HG03565 (cell line): ENCODE measurements around the gene ZNF362.

Source experiments
- ATAC-seq: cut with Tn5 transposase; IDR thresholded peaks from one replicate; pipeline ENCODE4 v1.9.1; 2021; ENCODE audit warnings: mild to moderate bottlenecking, moderate library complexity; ENCODE audit not compliant: unreplicated experiment

ZNF362 gene

DNA sequence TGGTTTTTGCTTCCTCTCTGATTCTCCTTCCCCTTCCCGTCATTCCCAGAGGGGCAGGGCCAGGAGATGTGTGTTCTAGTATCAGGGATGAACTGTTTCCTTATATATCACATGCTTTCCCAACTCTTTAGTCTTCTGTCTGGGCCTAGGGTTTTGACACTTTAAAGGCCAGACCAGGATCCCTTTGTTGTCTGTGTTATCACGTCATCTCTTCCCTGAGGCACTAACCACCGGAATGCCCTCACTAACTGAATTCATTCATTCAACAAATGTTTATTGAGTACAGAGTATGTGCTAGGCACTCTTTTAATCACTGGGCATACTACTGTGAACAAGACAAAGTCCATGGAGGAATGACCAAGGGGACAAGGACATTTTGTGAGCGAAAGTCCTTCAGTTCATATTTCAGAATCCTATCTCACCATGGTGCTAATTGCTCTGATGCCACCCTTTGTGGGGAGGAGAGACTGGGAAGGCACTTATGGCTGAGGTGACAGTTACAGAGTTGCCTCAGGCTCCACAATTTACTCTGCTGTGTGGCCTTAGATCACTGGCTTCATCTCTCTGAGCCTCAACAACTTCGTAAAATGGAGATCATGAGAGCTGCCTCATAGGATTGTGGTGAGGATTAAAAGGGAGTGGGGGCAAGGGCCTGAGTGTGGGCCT is 12.0 kb upstream of the ZNF362 start:
- no peak for ATAC-seq

DNA sequence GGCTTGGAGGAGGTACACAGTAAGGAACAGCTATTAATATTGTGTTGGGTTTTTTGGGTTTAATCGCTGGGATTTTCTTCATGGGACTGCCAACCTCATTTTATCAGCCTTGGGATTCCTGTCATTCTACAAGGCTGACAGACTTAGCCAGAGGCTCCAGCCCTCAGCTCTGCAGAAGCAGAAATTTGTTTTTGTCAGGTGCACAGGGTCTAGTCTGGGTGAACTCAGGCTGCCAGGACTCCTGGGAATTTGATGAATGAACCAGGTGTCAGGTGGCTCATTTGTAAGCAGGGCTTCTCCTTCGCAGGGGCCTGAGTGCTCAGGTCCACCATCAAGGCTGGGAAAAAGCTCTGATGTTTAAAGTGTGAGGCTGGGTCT is 11.5 kb upstream of the ZNF362 start:
- no peak for ATAC-seq

DNA sequence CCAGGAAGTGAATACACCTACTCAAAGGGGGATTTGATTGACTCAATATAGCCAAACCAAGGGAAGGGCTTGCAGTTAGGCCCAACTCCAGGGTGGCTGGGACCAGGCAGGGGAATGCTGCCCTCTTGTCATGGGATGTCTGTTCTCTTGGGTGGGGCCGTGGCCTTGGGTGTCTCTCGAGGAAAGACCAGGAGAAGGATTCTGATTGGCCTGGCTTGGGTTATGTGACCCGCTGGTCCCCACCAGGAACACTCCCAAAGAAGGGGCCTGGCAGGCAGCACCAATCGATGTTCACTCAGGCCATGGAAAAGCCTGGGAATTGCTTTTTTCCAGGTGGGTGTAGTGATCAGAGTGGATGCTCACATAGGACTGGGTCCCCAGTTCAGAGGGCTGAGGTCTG is 10.1 kb upstream of the ZNF362 start:
- no peak for ATAC-seq

DNA sequence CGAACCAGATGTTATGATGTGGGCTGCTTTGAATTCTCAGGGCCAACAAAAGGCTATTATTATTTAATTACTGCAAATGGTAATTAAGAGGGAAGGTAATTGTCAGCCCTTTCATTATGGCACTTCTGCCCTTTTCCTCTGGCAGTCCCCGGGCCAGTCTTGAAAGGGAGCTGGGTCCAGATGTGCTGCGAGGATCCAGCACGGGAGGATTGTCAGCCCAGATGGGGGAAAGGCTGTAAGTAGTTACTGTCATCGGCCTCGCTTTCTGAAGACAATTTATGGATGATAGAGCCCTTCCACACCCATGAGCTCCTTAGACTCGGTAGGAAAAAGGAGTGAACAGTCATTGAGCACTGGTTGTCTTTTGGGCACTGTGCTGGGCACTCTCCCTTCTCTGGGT is 8.7 kb upstream of the ZNF362 start:
- ATAC-seq, result no peak

DNA sequence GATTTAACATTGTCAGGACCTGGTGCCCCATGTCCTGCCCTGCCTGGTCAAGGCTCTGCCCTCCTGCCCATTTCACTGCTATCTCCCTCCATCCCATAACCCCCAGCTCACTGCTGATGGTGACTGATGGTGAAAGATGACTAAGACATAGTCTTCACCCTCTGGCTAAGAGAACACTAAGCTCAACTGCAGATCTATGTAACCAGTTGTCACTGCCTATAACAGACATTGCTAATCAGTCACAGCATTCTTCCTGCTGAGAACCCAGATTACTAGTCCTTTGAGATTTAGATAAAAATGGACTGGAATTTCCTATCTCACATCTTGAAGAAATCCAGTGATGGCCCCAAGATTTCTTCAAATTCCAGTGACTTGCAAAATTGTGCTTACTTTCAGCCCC is 8.0 kb upstream of the ZNF362 start:
- no peak for ATAC-seq

DNA sequence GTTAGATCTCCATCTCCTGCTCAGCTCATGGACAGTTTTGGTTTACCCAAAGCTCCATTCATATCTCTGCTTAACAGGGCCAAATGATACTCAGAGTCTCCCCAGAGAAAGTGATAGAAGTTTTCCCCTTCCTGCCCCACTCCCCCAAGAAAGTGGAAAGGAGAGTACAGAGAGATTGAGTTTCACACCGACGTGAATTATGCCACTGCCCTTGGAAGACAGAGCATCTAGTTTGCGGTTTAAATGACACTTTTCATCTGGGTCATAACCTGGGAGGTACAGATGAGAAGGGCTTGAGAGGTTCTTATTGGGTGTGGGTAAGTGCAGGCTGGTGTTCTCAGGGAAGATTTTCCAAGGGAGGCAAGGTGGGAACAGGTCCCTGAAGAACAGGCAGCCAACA is 6.9 kb upstream of the ZNF362 start:
- no peak for ATAC-seq

DNA sequence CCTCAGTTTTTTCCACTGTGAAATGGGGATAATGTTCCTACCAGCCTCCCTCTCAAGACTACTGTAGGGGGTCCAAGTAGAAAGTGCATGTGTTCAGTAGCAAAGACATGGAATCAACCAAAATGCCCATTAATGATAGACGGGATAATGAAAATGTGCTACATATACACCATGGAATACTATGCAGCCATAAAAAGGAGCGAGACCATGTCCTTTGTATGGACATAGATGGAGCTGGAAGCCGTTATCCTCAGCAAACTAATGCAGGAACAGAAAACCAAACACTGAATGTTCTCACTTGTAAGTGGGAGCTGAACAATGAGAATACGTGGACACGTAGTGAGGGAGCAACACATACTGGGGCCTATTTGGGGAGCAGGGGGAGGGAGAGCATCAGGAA is 6.1 kb upstream of the ZNF362 start:
- no peak for ATAC-seq

DNA sequence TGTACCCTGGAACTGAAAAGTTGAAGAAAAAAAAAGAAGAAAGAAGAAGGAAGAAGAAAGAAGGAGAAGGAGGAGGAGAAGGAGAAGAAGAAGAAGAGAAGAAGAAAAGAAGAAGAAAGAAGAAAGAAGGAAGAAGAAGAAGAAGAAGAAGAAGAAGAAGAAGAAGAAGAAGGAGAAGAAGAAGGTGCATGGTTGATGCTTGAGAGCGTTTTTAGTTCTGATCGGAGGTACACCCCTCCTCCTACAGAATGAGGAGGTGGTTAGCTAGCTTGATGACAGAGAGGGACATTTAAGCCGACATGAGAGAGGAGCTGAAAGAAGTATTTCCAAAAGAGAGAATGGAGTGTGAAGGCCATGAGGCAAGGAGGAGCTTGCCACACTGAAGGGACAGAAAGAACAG is 5.6 kb upstream of the ZNF362 start:
- ATAC-seq, result no peak

DNA sequence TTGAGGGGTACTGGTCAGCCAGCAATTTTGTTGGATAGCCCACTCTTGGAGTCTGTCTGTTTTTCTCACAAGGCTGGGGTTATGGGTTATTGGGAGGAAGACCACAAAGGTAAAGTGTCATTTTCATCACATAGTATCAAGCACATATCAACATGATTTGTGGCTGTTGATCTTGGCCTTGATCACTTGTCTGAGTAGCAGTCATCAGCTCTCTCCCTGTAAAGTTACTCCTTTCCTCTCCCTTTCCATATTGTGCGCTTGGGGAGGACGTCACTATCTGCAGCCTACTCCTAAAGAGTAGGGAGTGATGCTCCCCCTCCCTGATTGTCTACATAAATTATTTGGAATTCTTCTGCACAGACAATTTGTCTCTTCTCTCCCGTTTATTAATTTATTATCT is 1.8 kb upstream of the ZNF362 start:
- ATAC-seq, result no peak

DNA sequence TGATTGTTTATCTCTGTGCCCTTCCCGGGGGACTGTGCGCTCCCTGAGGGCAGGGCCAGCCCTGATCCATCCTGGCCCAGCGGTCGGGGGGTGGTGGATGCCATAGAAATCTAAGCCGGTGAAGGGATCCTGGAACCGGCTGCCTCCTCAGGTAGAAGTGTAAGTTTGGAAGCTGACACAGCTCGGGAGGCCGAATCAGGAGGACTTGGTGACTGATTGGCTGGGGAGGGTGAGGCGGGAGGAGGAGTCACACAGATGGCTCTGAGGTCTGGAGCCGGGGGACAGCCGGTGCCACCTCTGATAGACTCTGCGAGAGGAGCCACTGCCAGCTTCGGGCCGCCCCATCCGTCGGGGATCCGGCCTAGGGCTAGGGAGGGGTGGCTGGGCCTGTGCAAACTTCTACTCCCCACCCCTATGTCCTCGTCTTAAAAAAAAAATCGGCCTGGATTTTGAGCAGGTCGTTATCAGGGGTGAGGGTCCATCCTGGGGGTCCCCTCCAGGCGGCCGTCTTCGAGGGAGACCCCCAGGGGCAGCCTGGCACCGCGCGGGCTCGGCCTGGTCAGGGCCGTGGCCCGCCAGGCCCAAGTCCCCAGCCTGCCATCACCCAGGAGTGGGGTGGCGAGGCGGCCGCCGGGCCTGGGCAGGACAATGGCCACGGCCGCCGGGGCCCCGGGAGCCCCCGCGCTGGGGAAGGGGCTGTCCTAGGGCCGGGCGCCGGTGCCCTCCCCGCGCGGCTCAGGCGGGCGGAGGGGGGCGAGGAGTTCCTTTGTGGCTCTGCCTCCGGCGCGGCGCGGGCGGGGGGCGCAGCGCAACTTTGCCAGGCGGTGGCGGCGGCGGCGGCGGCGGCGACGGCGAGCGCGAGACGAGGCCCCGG is 708 bp upstream of the ZNF362 start:
- ATAC-seq, result peak; percentile 15

DNA sequence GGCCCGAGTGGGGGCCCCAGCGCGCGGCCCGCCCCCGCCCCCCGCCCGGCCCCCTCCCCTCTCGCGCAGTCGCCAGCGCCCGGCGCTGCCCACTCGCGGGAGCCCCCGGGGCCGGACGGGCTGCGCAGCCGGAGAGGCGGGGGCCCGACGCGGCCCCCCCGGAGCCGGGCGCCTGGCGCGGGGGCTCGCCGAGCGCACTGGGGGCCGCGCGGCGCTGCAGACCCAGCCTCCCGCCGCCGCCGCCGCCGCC is 146 bp upstream of the ZNF362 start:
- peak; percentile 8 for ATAC-seq

DNA sequence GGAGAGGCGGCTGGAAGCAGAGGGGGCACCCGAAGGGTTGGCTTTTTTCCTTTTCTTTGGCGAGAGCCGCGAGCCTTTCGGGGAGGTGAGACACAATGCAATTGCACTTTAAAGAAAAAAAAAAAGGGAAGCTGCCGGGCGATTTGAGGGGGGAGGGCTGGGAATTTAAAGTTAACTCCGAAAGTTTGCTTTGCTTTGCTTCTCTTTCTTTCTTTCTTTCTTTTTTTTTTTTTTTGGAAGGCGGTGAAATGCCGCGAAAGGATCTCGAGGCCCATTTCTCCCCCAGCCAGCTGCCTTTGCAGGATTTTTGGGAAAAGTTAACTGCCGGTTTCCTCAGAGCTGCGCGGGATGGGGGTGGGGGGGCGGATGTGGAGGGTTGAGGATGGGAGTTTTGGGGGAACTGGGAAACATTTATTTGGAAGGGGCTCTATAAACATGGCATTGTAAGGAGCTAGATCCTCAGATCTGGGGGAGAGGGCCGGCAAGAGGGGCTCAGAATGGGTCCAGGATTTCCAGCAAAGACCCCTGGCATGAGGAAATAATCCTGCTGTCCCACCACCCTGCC is 997 bp downstream of the ZNF362 start:
- ATAC-seq, result no peak

DNA sequence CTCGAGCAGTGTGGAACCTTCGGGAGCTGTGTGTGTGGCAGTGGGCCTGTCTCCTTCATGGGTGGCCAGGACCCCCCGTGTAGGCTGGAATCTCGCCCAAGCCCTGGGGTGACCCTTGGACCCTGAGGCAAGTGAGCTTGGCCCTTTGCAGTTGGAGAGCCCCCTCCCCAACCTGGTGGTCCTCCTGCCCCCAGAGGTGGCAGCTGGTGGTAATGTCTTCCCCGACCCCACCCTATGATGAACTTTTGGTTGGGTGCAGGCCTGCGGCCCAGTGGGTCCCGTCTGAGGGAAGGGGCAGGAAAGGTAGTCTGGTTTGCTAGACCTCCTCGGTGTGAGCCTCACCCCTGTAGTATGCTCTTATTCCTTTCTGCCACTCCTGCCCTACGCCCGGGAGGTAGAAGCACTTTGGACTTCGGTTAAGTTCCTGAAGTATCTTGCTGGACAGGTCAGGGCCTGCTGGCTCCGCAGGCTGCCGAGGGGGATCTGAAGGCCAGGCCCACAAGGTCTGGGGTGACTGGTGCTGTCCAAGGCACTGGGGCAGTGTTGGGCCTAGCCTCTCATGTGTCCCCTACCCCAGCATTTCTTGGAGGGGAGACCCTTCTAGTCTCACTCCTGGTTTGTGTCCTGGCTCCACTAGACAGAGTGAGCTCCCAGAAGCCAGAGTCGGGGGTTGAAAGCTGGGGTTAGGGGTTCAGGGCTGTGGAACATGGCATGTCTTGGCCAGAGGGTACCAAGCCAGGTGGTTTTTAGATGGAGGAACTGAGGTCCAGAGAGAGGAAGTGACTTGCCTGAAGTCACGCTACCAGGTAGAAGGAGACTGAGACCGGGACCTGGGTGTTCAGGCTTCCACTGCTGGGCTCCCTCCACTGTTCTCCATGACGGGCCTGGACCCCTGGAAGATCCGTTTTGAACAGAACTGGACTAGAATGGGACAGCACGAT is 1.8 kb downstream of the ZNF362 start:
- no peak for ATAC-seq

DNA sequence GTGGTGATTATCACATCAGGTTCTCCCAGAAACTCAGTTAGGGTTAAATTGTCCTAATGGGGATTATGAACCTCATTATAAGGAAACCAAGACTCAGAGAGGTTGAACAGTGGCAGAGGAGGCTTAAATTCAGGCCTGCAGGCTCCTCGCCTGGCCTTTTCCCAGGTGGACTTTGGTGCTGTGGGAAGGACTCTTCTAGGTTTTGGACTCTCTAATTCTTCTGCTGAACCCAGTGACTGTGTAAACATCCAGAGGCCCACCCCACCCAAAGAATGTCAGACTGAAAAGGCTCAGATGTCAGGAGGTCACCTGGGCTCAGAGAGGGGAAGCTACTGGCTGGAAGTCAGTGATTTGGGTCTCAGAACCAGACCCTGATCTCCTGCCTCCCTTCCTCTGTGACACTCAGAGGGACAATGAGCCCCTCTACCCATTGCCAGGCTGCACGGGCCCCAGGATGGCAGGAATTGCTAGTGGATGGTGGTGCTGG is 2.5 kb downstream of the ZNF362 start:
- no peak for ATAC-seq

DNA sequence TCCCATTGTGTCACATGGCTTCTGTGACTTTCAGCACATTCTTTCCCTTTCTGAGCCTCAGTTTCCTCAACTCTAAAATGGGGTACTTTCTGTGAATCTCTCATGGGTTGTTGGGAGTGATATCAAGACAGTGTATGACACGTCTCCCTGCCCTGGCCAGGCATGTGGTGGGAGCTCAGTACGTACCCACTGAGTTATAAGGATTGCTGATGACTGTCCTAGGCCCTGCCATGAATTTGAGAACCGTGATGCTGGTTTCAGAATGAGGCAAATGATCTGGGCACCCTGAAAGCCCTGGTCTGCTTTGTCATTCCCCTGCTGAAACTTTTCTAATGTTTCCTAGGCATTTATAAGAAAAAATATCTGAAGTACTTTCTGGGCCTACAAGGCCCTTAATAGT is 3.6 kb downstream of the ZNF362 start:
- no peak for ATAC-seq

DNA sequence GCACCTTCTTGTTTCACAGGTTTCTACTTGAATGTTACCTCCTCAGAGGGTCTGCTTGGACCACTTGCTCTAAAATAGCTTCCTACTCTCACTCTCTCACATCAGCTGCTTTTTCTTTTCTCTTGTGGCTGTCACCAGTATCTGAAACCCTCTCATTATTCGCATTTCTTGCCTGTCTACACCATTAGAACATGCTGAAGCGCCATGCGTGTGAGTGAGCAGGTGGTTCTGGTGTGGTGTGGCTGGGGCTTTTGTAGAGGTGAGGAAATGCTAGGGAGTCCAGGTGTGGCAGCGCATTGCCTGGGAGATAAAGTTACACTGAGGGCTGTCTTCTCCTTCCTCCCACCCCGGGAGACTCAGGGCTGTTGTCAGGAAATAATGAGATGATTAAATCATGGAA is 4.1 kb downstream of the ZNF362 start:
- no peak for ATAC-seq

DNA sequence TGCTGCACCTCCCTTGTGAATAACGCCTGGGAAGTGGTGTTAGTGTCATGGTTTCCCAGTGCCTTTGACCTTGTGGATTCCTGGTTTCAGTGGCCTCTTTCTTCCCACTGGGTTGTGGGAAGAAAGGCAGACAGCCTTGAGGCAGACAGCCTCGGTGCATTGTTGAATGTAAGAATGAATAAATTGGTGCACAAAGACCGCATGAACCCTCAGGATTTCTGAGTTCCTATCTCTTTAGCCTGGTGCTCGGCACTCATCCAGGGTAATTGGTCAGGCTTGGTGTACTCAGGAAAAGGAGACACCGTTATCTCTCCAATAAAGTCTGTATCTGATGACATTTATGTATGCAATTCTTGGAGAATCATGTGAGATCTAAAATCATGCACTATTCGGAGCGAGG is 5.1 kb downstream of the ZNF362 start:
- ATAC-seq, result no peak

DNA sequence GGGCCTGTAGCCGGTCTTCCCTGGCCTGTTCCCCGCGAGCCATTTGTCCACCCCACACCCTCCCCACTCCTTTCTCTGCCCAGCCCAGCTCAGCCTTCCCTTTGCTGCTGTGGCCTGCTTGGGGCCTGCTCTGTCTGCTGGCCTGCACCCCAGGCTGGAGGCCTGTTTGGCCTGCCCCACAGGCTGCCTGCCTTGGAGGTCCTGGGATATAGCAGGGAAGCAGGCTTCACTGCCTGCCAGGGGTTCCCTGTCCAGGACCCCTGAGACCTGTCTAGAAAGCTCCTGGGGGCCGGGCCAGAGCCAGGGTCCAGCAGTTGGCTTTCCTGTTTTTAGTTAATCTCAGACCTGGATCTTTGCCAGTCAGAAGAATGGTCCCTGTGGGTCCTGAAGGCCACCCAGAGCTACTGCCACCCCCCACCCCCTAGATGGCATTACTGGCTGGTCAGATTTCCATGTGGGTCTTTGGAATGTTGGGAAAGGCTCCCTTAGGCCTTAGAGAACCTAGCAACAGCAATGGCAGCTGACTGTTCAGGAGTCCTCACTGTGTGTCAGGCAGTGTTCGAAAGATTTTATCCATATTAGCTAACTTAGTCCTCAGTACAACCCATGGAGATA is 7.7 kb downstream of the ZNF362 start:
- ATAC-seq, result no peak

DNA sequence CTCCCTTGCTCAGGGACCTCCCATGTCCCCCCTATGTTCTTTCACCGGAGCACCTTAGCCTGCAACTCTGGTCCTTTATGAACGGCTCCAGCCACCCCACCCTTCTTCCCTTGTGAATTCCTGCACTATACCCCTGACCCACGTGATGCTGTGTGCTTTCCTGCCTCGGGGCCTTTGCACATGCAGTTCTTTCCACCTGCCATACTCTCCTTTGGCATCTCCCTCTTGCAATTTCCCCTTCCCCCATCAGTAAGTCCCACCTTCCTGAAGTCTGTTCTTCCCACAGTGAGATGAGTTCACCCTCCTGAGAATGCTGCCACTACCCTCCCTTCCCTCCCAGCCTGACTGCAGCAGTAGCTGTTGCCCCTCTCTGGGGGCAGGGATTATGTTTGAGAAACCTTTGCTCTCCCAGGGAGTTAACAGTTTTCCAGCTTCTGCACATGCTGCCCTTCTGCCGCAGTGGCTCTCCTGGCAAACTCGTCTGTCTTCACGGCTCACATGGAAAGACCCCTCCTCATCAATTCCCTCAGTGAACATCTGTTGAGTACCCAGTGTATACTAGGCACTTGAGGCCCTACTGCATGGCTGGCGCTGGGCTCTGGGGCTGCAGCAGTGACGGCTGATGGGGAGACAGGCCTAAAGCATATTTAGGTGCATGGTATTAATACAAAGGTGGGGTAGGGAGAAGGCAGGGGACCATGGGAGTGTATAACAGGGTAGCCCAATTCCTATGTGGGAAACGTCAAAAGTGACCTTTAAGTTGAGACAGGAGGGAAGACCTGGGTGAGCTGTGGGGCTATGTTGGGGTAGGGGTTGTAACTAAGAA is 9.7 kb downstream of the ZNF362 start:
- ATAC-seq, result no peak

DNA sequence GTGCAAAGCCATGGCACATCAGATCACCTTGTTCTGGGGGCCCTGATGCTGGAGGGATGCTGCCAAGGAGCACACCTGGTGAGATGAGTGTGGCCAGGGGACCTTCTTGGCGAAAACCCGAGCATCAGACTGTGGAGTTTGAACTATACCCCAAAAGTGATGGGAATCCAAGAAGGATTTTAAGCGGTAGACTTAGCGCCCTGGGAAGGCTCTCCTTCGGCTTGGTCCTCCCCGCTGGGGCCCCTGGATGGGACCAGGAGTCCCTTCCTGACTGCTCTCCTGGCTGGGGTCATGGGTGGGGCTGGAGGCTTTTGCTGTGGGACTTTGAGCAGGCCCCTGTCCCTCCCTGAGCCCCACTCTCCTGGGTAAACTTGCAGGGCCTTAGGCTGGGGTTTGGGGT is 10.5 kb downstream of the ZNF362 start:
- ATAC-seq, result no peak
